Measurements from ENCODE around the gene PFKFB3. TPM values are rescaled to one million over a fixed set of nuclear protein-coding genes. Genes with fewer than 3 reads are reported as not detected.

PFKFB3 gene
- total RNA-seq, 1 experiment from 2014 or later, result 32.0 TPM

DNA sequence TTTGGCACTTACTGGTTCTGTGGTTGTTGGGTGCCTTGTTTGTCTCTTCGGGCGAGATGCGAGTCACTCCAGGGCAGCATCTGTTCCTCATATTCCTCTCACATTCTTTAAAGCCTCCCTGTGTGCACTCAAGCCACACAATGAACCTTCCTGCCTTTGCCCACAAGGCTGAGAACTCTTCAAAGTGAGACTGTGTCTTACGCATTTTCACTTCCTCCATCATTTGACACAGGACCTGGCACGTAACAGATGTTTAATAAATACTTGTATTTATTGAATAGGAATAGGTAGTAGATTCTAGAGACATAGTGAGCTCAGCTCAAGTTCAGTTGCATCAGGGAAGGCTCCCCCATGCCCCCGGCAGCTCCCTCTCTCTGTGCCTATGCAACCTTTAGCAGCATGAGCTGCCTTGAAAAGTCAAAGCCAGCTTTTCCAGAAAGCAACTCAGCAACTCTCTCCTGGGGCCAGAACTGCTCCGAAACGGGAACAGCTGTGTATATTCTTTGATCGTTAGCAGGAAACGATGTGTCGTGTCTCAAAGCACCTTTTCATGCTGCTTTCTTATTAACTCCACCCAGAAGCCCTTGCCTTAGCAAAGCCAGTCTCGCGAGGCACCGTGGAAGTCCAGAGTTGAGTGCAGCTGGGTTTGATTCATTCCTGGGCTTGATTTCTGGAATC lies 97.5 kb downstream of the PFKFB3 start:
- DNase-seq (ENCODE audit: low read depth), result peak; percentile 87

- no peak for DNase-seq (ENCODE audit: low read depth)
Measured at GRCh38 chr10:6300784-6301460, 98.2 kb downstream of the PFKFB3 start.

GRCh38 chr10:6301488-6302075 lies 98.8 kb downstream of the PFKFB3 start:
- peak; percentile 39 for DNase-seq (ENCODE audit: low read depth)

Small RNAs within 50 kb of the gene (small RNA-seq; reads per million reads assigned to genes)
- gene RF00019, result not detected

Other genes with a start within 250 kb of the PFKFB3 start
- gene IL15RA, start 225.4 kb upstream of the PFKFB3 start, total RNA-seq (2014; rRNA removed; shearing (Covaris generic)), result 14.3 and 22.9 TPM in 2 replicates
- not detected in 2 replicates for gene IL2RA, start 140.6 kb upstream of the PFKFB3 start, total RNA-seq (2014; rRNA removed; shearing (Covaris generic))
- gene RBM17, start 113.9 kb upstream of the PFKFB3 start, total RNA-seq (2014; rRNA removed; shearing (Covaris generic)), result 46.4 and 49.6 TPM in 2 replicates